Tibial nerve (tissue), 4 donors: ENCODE measurements around the gene SH3RF3. TPM values are rescaled to one million over a fixed set of nuclear protein-coding genes. Genes with fewer than 3 reads are reported as not detected.

Source experiments
- DNase-seq, 2 donors: peaks; one replicate each; pipeline ENCODE4 v3.0.0-alpha.2; 2019; ENCODE audit warnings: low spot score in 2 of 2
- H3K27ac ChIP-seq, 4 donors: fragments of 200-600 bp; sonication (generic) in 3 of 4; one replicate each; pipeline ENCODE4 v1.5.1; 2017 to 2019; ENCODE audit warnings: mild to moderate bottlenecking in 1 of 4
- H3K27me3 ChIP-seq, 2 donors: fragments of 200-600 bp; sonication (generic) in 1 of 2; one replicate each; pipeline versions ENCODE4 v1.5.1 to v1.6.0; 2017 to 2019
- H3K36me3 ChIP-seq, 3 donors: fragments of 200-600 bp; sonication (generic); one replicate each; pipeline ENCODE4 v1.5.1; 2018 to 2019
- H3K4me1 ChIP-seq, 4 donors: fragments of 200-600 bp; sonication (generic) in 3 of 4; one replicate each; pipeline ENCODE4 v1.5.1; 2017 to 2019
- H3K4me3 ChIP-seq, 4 donors: fragments of 200-600 bp; sonication (generic) in 3 of 4; one replicate each; pipeline ENCODE4 v1.5.1; 2017 to 2019; ENCODE audit warnings: mild to moderate bottlenecking in 1 of 4, moderate library complexity in 1 of 4
- H3K9me3 ChIP-seq, 4 donors: fragments of 200-600 bp; sonication (generic) in 3 of 4; one replicate each; pipeline ENCODE4 v1.5.1; 2017 to 2019
- EP300 ChIP-seq, 2 donors: sonication (generic); formaldehyde crosslinking; IDR thresholded peaks; one replicate each; pipeline ENCODE4 v1.6.1; 2017; ENCODE audit warnings: antibody characterized with exemption in 2 of 2, mild to moderate bottlenecking in 1 of 2
- POLR2A ChIP-seq, 2 donors: fragments of 450-650 bp; IDR thresholded peaks; one replicate each; pipeline ENCODE4 v1.6.1; 2017; ENCODE audit warnings: antibody characterized with exemption in 2 of 2, mild to moderate bottlenecking in 2 of 2, moderate library complexity in 2 of 2
- WGBS, 2 donors: methylation state at CpG; one replicate each; pipeline ENCODE4 v1.1.5; 2018; 5-methylcytosine and 5-hydroxymethylcytosine counted together
- total RNA-seq, 4 donors: library from RNA; depleted of rRNA; stranded (reverse); fragments of >200 nt; gene quantifications; one replicate each; pipeline ENCODE4 v1.1.0, GENCODE V29; 2016
- TF ChIP-seq, protein P1 (sequence below), 5 experiments: fragments of 200-600 bp in 3 of 5; fragments of 450-650 bp in 2 of 5; sonication (generic) in 3 of 5; IDR thresholded peaks; one replicate each; pipeline ENCODE4 v1.5.1; 2016 to 2019; ENCODE audit warnings: antibody characterized with exemption in 5 of 5, mild to moderate bottlenecking in 3 of 5, moderate library complexity in 2 of 5

The SH3RF3 gene
- total RNA-seq, 4 donors from 2014 or later: 6.9 to 18.0 (median 11.4) TPM

DNA sequence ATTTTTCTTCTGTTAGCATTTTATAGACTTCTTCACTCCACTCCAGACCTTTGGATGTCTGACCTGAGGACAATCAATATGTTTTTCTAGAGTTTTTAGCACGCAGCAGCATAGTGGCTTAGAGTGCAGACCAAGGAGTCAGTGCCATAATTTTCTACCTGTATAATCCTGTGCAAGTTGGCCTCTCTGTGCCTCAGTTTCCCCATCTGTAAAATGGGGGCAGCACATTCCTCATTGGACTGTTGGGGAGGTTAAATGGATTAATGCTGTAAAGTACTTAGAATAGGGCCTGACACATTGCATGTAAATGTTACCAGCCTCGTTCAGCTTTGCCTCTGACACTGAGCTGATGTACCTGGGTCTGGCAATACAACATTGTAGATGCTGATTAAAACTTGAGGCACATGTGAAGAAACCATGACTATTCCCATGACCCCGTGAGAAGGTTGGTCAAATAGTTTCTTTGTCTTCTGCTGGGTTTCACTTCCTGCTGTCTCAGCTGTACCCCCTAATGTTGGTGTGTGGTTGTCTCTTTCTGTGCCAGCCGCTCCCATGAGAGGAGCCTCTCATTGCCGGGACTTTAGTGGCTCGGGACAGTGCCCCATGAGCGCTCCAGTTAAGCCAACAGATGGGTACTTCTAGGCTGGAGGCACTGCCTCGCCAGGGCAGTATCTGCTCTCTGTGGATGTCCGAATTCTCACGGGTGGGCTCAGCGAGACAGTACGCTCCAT lies 125.3 kb downstream of the SH3RF3 start:
- Histone ChIP-seq H3K36me3 (no peaks in the 10 kb centered on the region), H3K27ac (no peak overlapping the region), H3K9me3 (no peaks in the 10 kb centered on the region), H3K4me1 (peaks cover 0 to 26% (median 3%) of the 10 kb centered on the region in 4 donors), H3K4me3 (no peak overlapping the region), H3K27me3 (no peaks in the 10 kb centered on the region)
- TF ChIP-seq, protein P1, sequence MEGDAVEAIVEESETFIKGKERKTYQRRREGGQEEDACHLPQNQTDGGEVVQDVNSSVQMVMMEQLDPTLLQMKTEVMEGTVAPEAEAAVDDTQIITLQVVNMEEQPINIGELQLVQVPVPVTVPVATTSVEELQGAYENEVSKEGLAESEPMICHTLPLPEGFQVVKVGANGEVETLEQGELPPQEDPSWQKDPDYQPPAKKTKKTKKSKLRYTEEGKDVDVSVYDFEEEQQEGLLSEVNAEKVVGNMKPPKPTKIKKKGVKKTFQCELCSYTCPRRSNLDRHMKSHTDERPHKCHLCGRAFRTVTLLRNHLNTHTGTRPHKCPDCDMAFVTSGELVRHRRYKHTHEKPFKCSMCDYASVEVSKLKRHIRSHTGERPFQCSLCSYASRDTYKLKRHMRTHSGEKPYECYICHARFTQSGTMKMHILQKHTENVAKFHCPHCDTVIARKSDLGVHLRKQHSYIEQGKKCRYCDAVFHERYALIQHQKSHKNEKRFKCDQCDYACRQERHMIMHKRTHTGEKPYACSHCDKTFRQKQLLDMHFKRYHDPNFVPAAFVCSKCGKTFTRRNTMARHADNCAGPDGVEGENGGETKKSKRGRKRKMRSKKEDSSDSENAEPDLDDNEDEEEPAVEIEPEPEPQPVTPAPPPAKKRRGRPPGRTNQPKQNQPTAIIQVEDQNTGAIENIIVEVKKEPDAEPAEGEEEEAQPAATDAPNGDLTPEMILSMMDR (IDR thresholded peaks at IDR 0.05): no peak
- TF ChIP-seq EP300 (IDR thresholded peaks at IDR 0.05) (no peak), POLR2A (IDR thresholded peaks at IDR 0.05) (no peak)
- DNase-seq: no peak
- WGBS, 2 donors: 85 to 90% methylated on average over 10 to 12 of the region's 12 CpGs

- H3K27ac ChIP-seq: peak overlapping the region in 2 of 4 donors; percentile 4 to 53
- no peak for DNase-seq
- no peaks in the 10 kb centered on the region for H3K9me3 ChIP-seq
- WGBS, 2 donors: 61 to 71% methylated on average over 4 of the region's 4 CpGs
- no peak overlapping the region for H3K4me3 ChIP-seq
- H3K36me3 ChIP-seq: no peaks in the 10 kb centered on the region
- peaks cover 0 to 26% (median 3%) of the 10 kb centered on the region in 4 donors for H3K4me1 ChIP-seq
- TF ChIP-seq, protein P1 (IDR thresholded peaks at IDR 0.05): no peak
- peak in 1 of 2 donors; percentile 14 for TF ChIP-seq EP300 (IDR thresholded peaks at IDR 0.05)
- H3K27me3 ChIP-seq: no peaks in the 10 kb centered on the region
Observed at GRCh38 chr2:109255654-109256053, 126.6 kb downstream of the SH3RF3 start.

DNA sequence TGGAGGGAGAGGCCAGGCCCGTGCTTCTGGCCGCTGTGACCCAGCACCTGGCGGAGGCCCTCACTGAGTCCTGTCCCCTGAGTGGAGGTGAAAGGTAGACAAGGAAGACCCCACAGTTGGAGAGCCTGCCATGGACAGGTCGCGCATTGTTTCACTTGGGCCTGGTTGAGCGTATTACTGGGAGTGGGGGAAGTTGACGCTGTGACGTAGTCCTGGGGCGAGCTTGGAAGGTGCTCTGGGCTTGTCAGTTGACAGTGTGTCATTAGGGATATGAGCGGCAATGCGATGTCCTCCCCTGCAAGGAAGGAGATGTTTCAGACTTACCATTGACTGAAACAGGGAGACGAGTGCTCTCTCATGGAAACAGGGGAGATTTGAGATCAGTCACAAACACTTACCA lies 127.1 kb downstream of the SH3RF3 start:
- Histone ChIP-seq H3K36me3 (no peaks in the 10 kb centered on the region), H3K9me3 (no peaks in the 10 kb centered on the region), H3K27me3 (no peaks in the 10 kb centered on the region), H3K27ac (peak overlapping the region in 2 of 4 donors; percentile 4 to 53), H3K4me3 (no peak overlapping the region), H3K4me1 (peaks cover 0 to 26% (median 3%) of the 10 kb centered on the region in 4 donors)
- TF ChIP-seq EP300 (IDR thresholded peaks at IDR 0.05): no peak
- TF ChIP-seq, protein P1 (IDR thresholded peaks at IDR 0.05): no peak
- no peak for TF ChIP-seq POLR2A (IDR thresholded peaks at IDR 0.05)
- DNase-seq: no peak
- WGBS, 2 donors: 93% methylated on average over 12 of the region's 12 CpGs

DNA sequence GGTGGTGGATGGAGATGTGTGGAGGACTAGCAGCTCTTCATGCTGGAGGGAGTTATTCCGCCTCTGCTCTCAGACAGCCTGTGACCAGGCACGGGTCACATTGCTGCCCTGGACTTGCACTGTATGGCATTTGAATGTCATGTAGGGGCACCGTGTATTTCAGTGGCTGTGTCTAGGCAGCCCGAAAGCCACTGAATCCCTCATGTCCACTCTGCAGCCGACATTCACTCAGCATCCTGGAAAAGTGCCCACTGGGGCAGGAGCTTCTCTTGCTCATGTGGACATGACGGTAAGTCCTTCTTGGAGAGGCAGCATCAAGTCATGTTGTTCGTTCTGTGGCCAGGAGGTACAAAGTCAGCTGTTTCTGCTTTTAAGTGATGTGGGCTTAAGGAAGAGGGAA lies 127.9 kb downstream of the SH3RF3 start:
- 30 to 45% methylated on average over 7 of the region's 7 CpGs for WGBS, 2 donors
- TF ChIP-seq, protein P1 (IDR thresholded peaks at IDR 0.05): no peak
- TF ChIP-seq POLR2A (IDR thresholded peaks at IDR 0.05): no peak
- no peak for TF ChIP-seq EP300 (IDR thresholded peaks at IDR 0.05)
- peak overlapping the region in 1 of 4 donors; percentile 30 for H3K27ac ChIP-seq
- H3K4me3 ChIP-seq: no peak overlapping the region
- no peaks in the 10 kb centered on the region for H3K27me3 ChIP-seq
- peaks cover 0 to 26% (median 3%) of the 10 kb centered on the region in 4 donors for H3K4me1 ChIP-seq
- H3K36me3 ChIP-seq: no peaks in the 10 kb centered on the region
- peak in 1 of 2 donors; percentile 54 for DNase-seq
- no peaks in the 10 kb centered on the region for H3K9me3 ChIP-seq

DNA sequence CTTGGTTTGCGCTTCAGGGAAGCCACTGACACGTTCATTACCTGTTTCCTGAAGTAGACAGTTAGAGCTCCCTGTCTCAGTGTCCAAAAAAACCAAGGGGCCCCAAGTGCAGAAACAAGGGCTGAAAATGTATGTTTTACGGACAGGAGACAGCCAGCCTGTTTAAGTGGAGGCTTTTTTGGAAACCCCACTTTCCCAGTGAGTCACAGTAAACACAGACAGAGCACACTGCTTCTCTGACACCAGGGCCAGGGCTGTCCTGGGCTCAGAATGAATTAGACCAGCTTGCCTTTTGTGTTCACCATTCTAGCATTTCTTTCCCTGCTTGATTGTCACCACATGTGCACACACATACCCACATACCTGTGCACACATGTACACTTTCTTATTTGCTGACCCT lies 128.6 kb downstream of the SH3RF3 start:
- TF ChIP-seq POLR2A (IDR thresholded peaks at IDR 0.05) (no peak), EP300 (IDR thresholded peaks at IDR 0.05) (no peak)
- TF ChIP-seq, protein P1 (IDR thresholded peaks at IDR 0.05): no peak
- Histone ChIP-seq H3K4me3 (no peak overlapping the region), H3K4me1 (peaks cover 0 to 26% (median 3%) of the 10 kb centered on the region in 4 donors), H3K27me3 (no peaks in the 10 kb centered on the region), H3K9me3 (no peaks in the 10 kb centered on the region), H3K27ac (peak overlapping the region in 1 of 4 donors; percentile 30), H3K36me3 (no peaks in the 10 kb centered on the region)
- WGBS, 2 donors: 73 to 95% methylated on average over 3 of the region's 3 CpGs
- no peak for DNase-seq
